ENCODE measurements around the gene CLUH. TPM values are rescaled to one million over a fixed set of nuclear protein-coding genes. Genes with fewer than 3 reads are reported as not detected.

Gene CLUH
- total RNA-seq, 1 donor from 2014 or later: 173 TPM

Other genes starting within 250 kb of the CLUH start
- 53.9 and 57.9 TPM in 2 replicates for gene METTL16, start 199.9 kb downstream of the CLUH start, total RNA-seq
- 167 TPM in 2 replicates for gene PAFAH1B1, start 118.1 kb downstream of the CLUH start, total RNA-seq
- 0.23 TPM in 1 of 2 replicates, not detected in the other for gene CCDC92B, start 37.9 kb upstream of the CLUH start, total RNA-seq
- 0.20 and 0.34 TPM in 2 replicates for gene RAP1GAP2, start 84.7 kb upstream of the CLUH start, total RNA-seq

All from activated T-helper 1 cell treated with anti-CD3 and anti-CD28 coated beads, Interleukin-12 subunit alpha, Interleukin-12 subunit beta, Interleukin-2, Interleukin-4 antibody, amounts not matched to agents 30 ng/mL and 10 ng/mL and 1 ng/mL, durations not matched to agents 14 hours and 24 hours and 36 hours (primary cell).